CD8-positive, alpha-beta memory T cell (primary cell): ENCODE results near the gene EPHA3. TPM values are rescaled to one million over a fixed set of nuclear protein-coding genes. Genes with fewer than 3 reads are reported as not detected.

Experiments used
- CTCF ChIA-PET: fragments of 350-600 bp; sonication (Branson Sonifier 250); formaldehyde crosslinking; loops from one replicate; lab custom pipeline; 2021; ENCODE audit warnings: antibody characterized with exemption; lab: Charles Lee
- POLR2A ChIA-PET: fragments of 350-600 bp; sonication (Branson Sonifier 250); formaldehyde crosslinking; loops from one replicate; lab custom pipeline; 2021; ENCODE audit warnings: antibody characterized with exemption; lab: Charles Lee
- DNase-seq, 5 donors: peaks; one replicate each; pipeline versions ENCODE4 v3.0.0 to v3.0.0-alpha.2; 2020 to 2022; ENCODE audit warnings: mixed read lengths in 1 of 5
- H3K27ac ChIP-seq: one replicate; pipeline ENCODE4 v1.7.0; 2013; ENCODE audit warnings: low read depth, mild to moderate bottlenecking, low read length, moderate library complexity
- H3K27me3 ChIP-seq: 2 replicates; pipeline ENCODE4 v1.7.0; 2013; ENCODE audit warnings: low read length, mild to moderate bottlenecking; ENCODE audit not compliant: insufficient read depth, poor library complexity, severe bottlenecking
- H3K36me3 ChIP-seq: 2 replicates; pipeline ENCODE4 v1.7.0; 2013; ENCODE audit warnings: mild to moderate bottlenecking, low read length, moderate library complexity; ENCODE audit not compliant: insufficient read depth
- H3K4me1 ChIP-seq: 2 replicates; pipeline ENCODE4 v1.7.0; 2013; ENCODE audit warnings: mild to moderate bottlenecking, low read length, moderate library complexity; ENCODE audit not compliant: insufficient read depth
- H3K4me3 ChIP-seq: 2 replicates; pipeline ENCODE4 v1.7.0; 2013; ENCODE audit warnings: mild to moderate bottlenecking, low read length
- H3K9me3 ChIP-seq: 2 replicates; pipeline ENCODE4 v1.7.0; 2013; ENCODE audit warnings: mild to moderate bottlenecking, low read length
- H3K27ac Mint-ChIP-seq, 8 donors: one replicate each; pipeline ENCODE4 v1.8.0; 2020 to 2021; ENCODE audit warnings: mixed read lengths in 8 of 8, mild to moderate bottlenecking in 6 of 8, inconsistent platforms in 3 of 8, moderate library complexity in 3 of 8
- H3K27me3 Mint-ChIP-seq, 2 donors: one replicate each; pipeline ENCODE4 v1.8.0; 2020 to 2021; ENCODE audit warnings: mixed read lengths in 2 of 2, mild to moderate bottlenecking in 1 of 2, moderate library complexity in 1 of 2
- H3K36me3 Mint-ChIP-seq, 3 donors: one replicate each; pipeline ENCODE4 v1.8.0; 2020 to 2021; ENCODE audit warnings: mixed read lengths in 3 of 3, inconsistent platforms in 1 of 3, mild to moderate bottlenecking in 1 of 3
- H3K4me1 Mint-ChIP-seq, 3 donors: one replicate each; pipeline ENCODE4 v1.8.0; 2020 to 2021; ENCODE audit warnings: mixed read lengths in 3 of 3, inconsistent platforms in 1 of 3, mild to moderate bottlenecking in 1 of 3
- H3K4me3 Mint-ChIP-seq, 7 donors: one replicate each; pipeline ENCODE4 v1.8.0; 2020 to 2021; ENCODE audit warnings: mixed read lengths in 7 of 7, mild to moderate bottlenecking in 6 of 7, moderate library complexity in 4 of 7, inconsistent platforms in 2 of 7
- H3K9me3 Mint-ChIP-seq, 5 donors: one replicate each; pipeline ENCODE4 v1.8.0; 2020 to 2022; ENCODE audit warnings: mixed read lengths in 5 of 5, mild to moderate bottlenecking in 3 of 5, moderate library complexity in 2 of 5, inconsistent platforms in 1 of 5
- polyA plus RNA-seq: library from polyadenylated mRNA; unstranded; fragments of 300-500 nt; fragmentation: Illumina TruSeq; gene quantifications from one replicate; pipeline ENCODE4 v1.2.3, GENCODE V29; 2021
- total RNA-seq, 2 experiments: library from RNA; stranded (reverse); gene quantifications; one replicate each; pipeline ENCODE4 v1.2.3, GENCODE V29; 2021

Gene EPHA3
- total and polyA plus RNA-seq, 3 experiments from 2014 or later: not detected

DNA sequence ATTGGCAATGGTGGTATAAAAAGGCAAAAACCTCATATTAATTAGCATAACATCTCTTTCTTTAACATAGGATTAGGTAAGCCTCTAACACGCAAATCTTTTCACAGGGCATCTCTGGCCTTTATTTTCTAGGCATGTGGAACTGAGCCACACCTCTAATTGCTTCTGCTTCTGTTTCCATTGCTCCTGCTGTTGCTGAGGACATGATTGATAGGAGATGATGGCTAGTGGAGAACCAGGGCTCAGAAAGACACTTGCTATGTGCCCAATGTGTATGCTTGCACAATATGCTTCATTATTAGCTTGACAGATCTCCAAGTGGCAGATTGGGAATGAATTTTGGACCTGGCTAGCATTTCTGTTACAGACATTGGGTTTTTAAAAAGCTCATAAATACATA is 114.5 kb downstream of the EPHA3 start:
- H3K4me1 ChIP-seq: no peaks in the 10 kb centered on the region
- H3K4me1 Mint-ChIP-seq: no peaks in the 10 kb centered on the region
- DNase-seq: no peak
- no peak overlapping the region for H3K4me3 Mint-ChIP-seq
- no peaks in the 10 kb centered on the region for H3K9me3 ChIP-seq
- H3K27me3 Mint-ChIP-seq: no peaks in the 10 kb centered on the region
- ChIA-PET CTCF (no interaction called here), POLR2A (no interaction called here)
- peaks cover 1 to 15% (median 14%) of the 10 kb centered on the region in 5 donors for H3K9me3 Mint-ChIP-seq
- H3K36me3 ChIP-seq: no peaks in the 10 kb centered on the region
- H3K36me3 Mint-ChIP-seq: no peaks in the 10 kb centered on the region
- H3K27ac Mint-ChIP-seq: no peak overlapping the region
- no peak overlapping the region for H3K27ac ChIP-seq
- no peak overlapping the region for H3K4me3 ChIP-seq
- H3K27me3 ChIP-seq: no peaks in the 10 kb centered on the region

- H3K36me3 ChIP-seq: no peaks in the 10 kb centered on the region
- CTCF ChIA-PET: no interaction called here
- H3K27me3 Mint-ChIP-seq: no peaks in the 10 kb centered on the region
- peaks cover 1 to 13% (median 12%) of the 10 kb centered on the region in 5 donors for H3K9me3 Mint-ChIP-seq
- no peak overlapping the region for H3K27ac Mint-ChIP-seq
- no peak overlapping the region for H3K4me3 Mint-ChIP-seq
- H3K9me3 ChIP-seq: no peaks in the 10 kb centered on the region
- no peaks in the 10 kb centered on the region for H3K4me1 Mint-ChIP-seq
- POLR2A ChIA-PET: no interaction called here
- DNase-seq: no peak
- no peak overlapping the region for H3K27ac ChIP-seq
- no peak overlapping the region for H3K4me3 ChIP-seq
- no peaks in the 10 kb centered on the region for H3K36me3 Mint-ChIP-seq
- no peaks in the 10 kb centered on the region for H3K27me3 ChIP-seq
- no peaks in the 10 kb centered on the region for H3K4me1 ChIP-seq
Observed at GRCh38 chr3:89223188-89223587, 115.8 kb downstream of the EPHA3 start.

- no peaks in the 10 kb centered on the region for H3K4me1 Mint-ChIP-seq
- H3K27ac Mint-ChIP-seq: no peak overlapping the region
- Histone ChIP-seq H3K9me3 (no peaks in the 10 kb centered on the region), H3K4me3 (no peak overlapping the region), H3K27ac (no peak overlapping the region), H3K36me3 (no peaks in the 10 kb centered on the region), H3K4me1 (no peaks in the 10 kb centered on the region), H3K27me3 (no peaks in the 10 kb centered on the region)
- no peaks in the 10 kb centered on the region for H3K36me3 Mint-ChIP-seq
- POLR2A ChIA-PET: no interaction called here
- H3K4me3 Mint-ChIP-seq: no peak overlapping the region
- H3K9me3 Mint-ChIP-seq: peaks cover 0 to 19% (median 9%) of the 10 kb centered on the region in 5 donors
- no peaks in the 10 kb centered on the region for H3K27me3 Mint-ChIP-seq
- CTCF ChIA-PET: no interaction called here
- no peak for DNase-seq
Observed at GRCh38 chr3:89227218-89227617, 119.8 kb downstream of the EPHA3 start.

DNA sequence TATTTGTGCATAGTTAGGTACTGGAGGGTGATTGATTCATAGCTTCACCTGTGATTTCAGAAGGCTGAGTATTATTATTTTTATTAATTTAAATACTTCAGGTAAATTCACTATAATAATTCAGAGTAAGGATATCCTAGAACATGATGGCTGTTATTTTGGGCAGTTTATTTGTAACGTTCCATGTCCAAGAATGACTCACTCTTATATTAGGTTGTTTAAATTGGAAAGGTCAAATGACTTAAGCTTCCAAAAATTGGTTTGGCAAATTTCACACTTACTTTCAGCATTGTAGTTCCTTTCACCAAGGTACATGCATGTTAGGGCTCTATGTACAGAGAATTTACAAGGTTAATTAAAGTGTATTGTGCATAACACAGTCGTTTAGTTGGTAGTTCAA is 120.2 kb downstream of the EPHA3 start:
- H3K9me3 Mint-ChIP-seq: peaks cover 0 to 21% (median 11%) of the 10 kb centered on the region in 5 donors

DNA sequence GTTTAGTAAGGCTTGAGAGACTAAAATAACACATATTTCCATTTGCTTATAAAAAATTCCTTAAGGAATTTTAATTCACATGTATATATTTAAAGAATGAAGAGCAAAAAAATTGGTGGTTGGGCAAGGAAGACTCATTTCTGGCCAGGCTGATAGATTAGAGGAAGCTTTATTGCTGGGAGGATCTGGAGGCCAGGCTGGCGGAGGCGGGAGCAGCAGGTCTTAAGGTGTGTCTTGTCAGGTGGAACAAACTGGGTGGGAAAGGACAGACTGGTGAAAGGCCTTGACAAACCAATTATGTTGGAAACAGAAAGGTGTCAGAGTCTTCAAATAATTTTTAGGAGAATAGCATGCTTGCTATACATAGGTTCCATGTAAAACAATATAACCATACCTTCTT is 124.7 kb downstream of the EPHA3 start:
- POLR2A ChIA-PET: no interaction called here
- H3K9me3 ChIP-seq: no peaks in the 10 kb centered on the region

More for the DNA sequence above, 120.2 kb downstream of the EPHA3 start:
- Histone ChIP-seq H3K27ac (no peak overlapping the region), H3K27me3 (no peaks in the 10 kb centered on the region), H3K9me3 (no peaks in the 10 kb centered on the region), H3K36me3 (no peaks in the 10 kb centered on the region), H3K4me3 (no peak overlapping the region), H3K4me1 (no peaks in the 10 kb centered on the region)
- ChIA-PET POLR2A (no interaction called here), CTCF (no interaction called here)
- Mint-ChIP-seq H3K36me3 (no peaks in the 10 kb centered on the region), H3K27me3 (no peaks in the 10 kb centered on the region), H3K27ac (no peak overlapping the region), H3K4me1 (no peaks in the 10 kb centered on the region), H3K4me3 (no peak overlapping the region)
- no peak for DNase-seq

GRCh38 chr3:89234620-89235019 is 127.2 kb downstream of the EPHA3 start:
- no peak overlapping the region for H3K4me3 Mint-ChIP-seq
- H3K27ac ChIP-seq: no peak overlapping the region
- no peak overlapping the region for H3K4me3 ChIP-seq
- CTCF ChIA-PET: no interaction called here
- H3K9me3 Mint-ChIP-seq: peaks cover 6 to 28% (median 16%) of the 10 kb centered on the region in 5 donors
- H3K27ac Mint-ChIP-seq: no peak overlapping the region
- no peaks in the 10 kb centered on the region for H3K27me3 Mint-ChIP-seq
- no peak for DNase-seq
- H3K4me1 Mint-ChIP-seq: no peaks in the 10 kb centered on the region
- no peaks in the 10 kb centered on the region for H3K4me1 ChIP-seq
- H3K9me3 ChIP-seq: no peaks in the 10 kb centered on the region
- no peaks in the 10 kb centered on the region for H3K27me3 ChIP-seq
- POLR2A ChIA-PET: no interaction called here
- H3K36me3 Mint-ChIP-seq: no peaks in the 10 kb centered on the region
- no peaks in the 10 kb centered on the region for H3K36me3 ChIP-seq

More for the DNA sequence above, 124.7 kb downstream of the EPHA3 start:
- Histone ChIP-seq H3K4me3 (no peak overlapping the region), H3K27ac (no peak overlapping the region), H3K4me1 (no peaks in the 10 kb centered on the region), H3K27me3 (no peaks in the 10 kb centered on the region), H3K36me3 (no peaks in the 10 kb centered on the region)
- no peak overlapping the region for H3K27ac Mint-ChIP-seq
- no peaks in the 10 kb centered on the region for H3K27me3 Mint-ChIP-seq
- no peak overlapping the region for H3K4me3 Mint-ChIP-seq
- H3K36me3 Mint-ChIP-seq: no peaks in the 10 kb centered on the region
- H3K9me3 Mint-ChIP-seq: peaks cover 5 to 22% (median 16%) of the 10 kb centered on the region in 5 donors
- H3K4me1 Mint-ChIP-seq: no peaks in the 10 kb centered on the region
- CTCF ChIA-PET: no interaction called here
- DNase-seq: no peak

- Histone ChIP-seq H3K27me3 (no peaks in the 10 kb centered on the region), H3K36me3 (no peaks in the 10 kb centered on the region), H3K9me3 (no peaks in the 10 kb centered on the region), H3K4me3 (no peak overlapping the region), H3K4me1 (no peaks in the 10 kb centered on the region), H3K27ac (no peak overlapping the region)
- H3K4me3 Mint-ChIP-seq: no peak overlapping the region
- no peak overlapping the region for H3K27ac Mint-ChIP-seq
- no peaks in the 10 kb centered on the region for H3K36me3 Mint-ChIP-seq
- H3K27me3 Mint-ChIP-seq: no peaks in the 10 kb centered on the region
- CTCF ChIA-PET: no interaction called here
- DNase-seq: no peak
- no peaks in the 10 kb centered on the region for H3K4me1 Mint-ChIP-seq
- peaks cover 1 to 14% (median 7%) of the 10 kb centered on the region in 5 donors for H3K9me3 Mint-ChIP-seq
- POLR2A ChIA-PET: no interaction called here
Observed at GRCh38 chr3:89238846-89239245, 131.4 kb downstream of the EPHA3 start.

DNA sequence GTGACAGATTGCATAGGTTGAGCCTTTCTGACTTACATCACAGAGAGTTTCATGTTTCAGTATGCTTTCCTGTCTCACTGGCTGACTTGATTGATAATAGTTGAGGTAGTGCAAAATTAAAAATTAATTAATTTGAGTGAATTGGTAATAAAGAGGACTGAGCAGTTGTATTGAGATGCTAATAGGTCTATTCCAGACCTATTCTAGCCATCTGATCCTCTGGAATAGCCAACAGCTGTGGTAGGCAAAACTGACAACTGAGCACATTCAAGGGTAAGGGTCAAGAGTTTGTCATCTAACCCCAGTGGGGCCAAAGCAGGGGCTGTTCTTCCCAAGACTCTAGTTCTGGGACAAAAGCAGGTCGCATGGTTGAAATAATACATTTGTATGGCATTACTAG is 132.4 kb downstream of the EPHA3 start:
- no peaks in the 10 kb centered on the region for H3K9me3 ChIP-seq

DNA sequence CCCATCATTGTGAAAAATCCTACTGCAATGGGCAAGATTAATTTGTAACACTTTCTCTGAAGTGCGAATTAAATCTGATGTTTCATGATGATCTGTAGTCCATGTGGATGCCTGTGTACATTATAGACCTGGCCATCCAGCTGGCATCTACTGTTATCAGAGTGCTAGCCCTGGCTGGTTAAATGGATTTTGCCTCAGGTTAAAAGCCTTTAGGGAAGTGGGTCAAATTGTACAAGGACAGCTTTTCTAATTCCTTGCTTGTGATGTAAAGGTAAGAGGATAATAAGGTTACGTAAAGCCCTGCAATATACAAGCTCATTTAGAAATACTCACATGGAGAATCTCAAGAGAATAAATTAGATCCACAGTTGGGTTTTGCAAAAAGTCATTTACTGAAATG is 138.2 kb downstream of the EPHA3 start:
- Mint-ChIP-seq H3K27me3 (no peaks in the 10 kb centered on the region), H3K4me3 (no peak overlapping the region), H3K9me3 (peaks cover 1 to 43% (median 3%) of the 10 kb centered on the region in 5 donors), H3K36me3 (no peaks in the 10 kb centered on the region), H3K27ac (no peak overlapping the region), H3K4me1 (no peaks in the 10 kb centered on the region)
- ChIA-PET CTCF (no interaction called here), POLR2A (no interaction called here)
- no peaks in the 10 kb centered on the region for H3K9me3 ChIP-seq
- H3K4me1 ChIP-seq: no peaks in the 10 kb centered on the region
- no peak overlapping the region for H3K4me3 ChIP-seq
- no peak for DNase-seq
- no peaks in the 10 kb centered on the region for H3K36me3 ChIP-seq
- H3K27me3 ChIP-seq: no peaks in the 10 kb centered on the region
- no peak overlapping the region for H3K27ac ChIP-seq

More for the DNA sequence above, 132.4 kb downstream of the EPHA3 start:
- Mint-ChIP-seq H3K4me1 (no peaks in the 10 kb centered on the region), H3K27ac (no peak overlapping the region), H3K9me3 (peaks cover 0 to 14% (median 5%) of the 10 kb centered on the region in 5 donors), H3K36me3 (no peaks in the 10 kb centered on the region), H3K4me3 (no peak overlapping the region), H3K27me3 (no peaks in the 10 kb centered on the region)
- ChIA-PET POLR2A (no interaction called here), CTCF (no interaction called here)
- no peaks in the 10 kb centered on the region for H3K36me3 ChIP-seq
- H3K4me3 ChIP-seq: no peak overlapping the region
- H3K4me1 ChIP-seq: no peaks in the 10 kb centered on the region
- H3K27me3 ChIP-seq: no peaks in the 10 kb centered on the region
- no peak overlapping the region for H3K27ac ChIP-seq
- no peak for DNase-seq
